IMR-90 (cell line): ENCODE data around the gene ACSL3. TPM values are rescaled to one million over a fixed set of nuclear protein-coding genes. Genes with fewer than 3 reads are reported as not detected.

ENCODE experiments used
- ATAC-seq: fragments of 200-7000 bp; cut with Tn5 transposase; 2 replicates; pipeline ENCODE4 v1.9.1; 2020; ENCODE audit warnings: low read depth, mild to moderate bottlenecking, moderate library complexity
- BruUV-seq: library from RNA; stranded (reverse); fragments of 400-500 nt; replicated peaks from 2 replicates; lab custom pipeline; 2021; lab: Mats Ljungman, UMichigan
- CTCF ChIA-PET: fragments of 300-600 bp; formaldehyde crosslinking; extraction: SDS; loops from one replicate; lab custom pipeline; 2021; ENCODE audit warnings: antibody characterized with exemption; lab: Yijun Ruan, JAX
- POLR2A ChIA-PET: fragments of 300-600 bp; sonication (Branson Sonifier 250); formaldehyde crosslinking; loops from one replicate; lab custom pipeline; 2022; ENCODE audit warnings: antibody characterized with exemption; ENCODE audit not compliant: unreplicated experiment; lab: Charles Lee
- DNase-seq: peaks from one replicate; pipeline ENCODE4 v3.0.0; 2013
- H2AFZ ChIP-seq: replicated peaks from 2 replicates; pipeline ENCODE3; 2013; ENCODE audit warnings: low read length, mild to moderate bottlenecking; ENCODE audit not compliant: poor library complexity
- H2AK5ac ChIP-seq: 2 replicates; pipeline ENCODE4 v1.6.1; 2013; ENCODE audit warnings: low read depth, low read length, inconsistent platforms
- H2AK9ac ChIP-seq: replicated peaks from 2 replicates; pipeline ENCODE3; 2013; ENCODE audit warnings: mild to moderate bottlenecking, low read depth, low read length, moderate library complexity; ENCODE audit not compliant: poor library complexity
- H2BK120ac ChIP-seq: 2 replicates; pipeline ENCODE4 v1.6.1; 2013; ENCODE audit warnings: low read depth, low read length, inconsistent platforms
- H2BK15ac ChIP-seq: 3 replicates; pipeline ENCODE4 v1.6.1; 2013; ENCODE audit warnings: low read depth, low read length, inconsistent platforms
- H2BK20ac ChIP-seq: 2 replicates; pipeline ENCODE4 v1.6.1; 2013; ENCODE audit warnings: low read depth, mild to moderate bottlenecking, inconsistent platforms, low read length, moderate library complexity
- H2BK5ac ChIP-seq: 2 replicates; pipeline ENCODE4 v1.6.1; 2013; ENCODE audit warnings: mild to moderate bottlenecking, low read depth, low read length, inconsistent platforms; ENCODE audit not compliant: poor library complexity, severe bottlenecking
- H3K14ac ChIP-seq: replicated peaks from 2 replicates; pipeline ENCODE4 v1.6.1; 2013; ENCODE audit warnings: low read depth, low read length, inconsistent platforms
- H3K18ac ChIP-seq: 2 replicates; pipeline ENCODE4 v1.6.1; 2013; ENCODE audit warnings: low read depth, low read length, control low read depth
- H3K23ac ChIP-seq: 2 replicates; pipeline ENCODE4 v1.6.1; 2013; ENCODE audit warnings: low read depth, low read length, inconsistent platforms
- H3K27ac ChIP-seq: 2 replicates; pipeline ENCODE4 v1.5.1; 2013; ENCODE audit warnings: mild to moderate bottlenecking, control low read depth, low read length; ENCODE audit not compliant: insufficient read depth
- H3K27me3 ChIP-seq: 2 replicates; pipeline ENCODE4 v1.6.1; 2013; ENCODE audit warnings: low read length; ENCODE audit not compliant: control insufficient read depth, insufficient read depth
- H3K36me3 ChIP-seq: 2 replicates; pipeline ENCODE4 v1.6.1; 2013; ENCODE audit warnings: low read length, mixed read lengths; ENCODE audit not compliant: control insufficient read depth, insufficient read depth
- H3K4ac ChIP-seq: 2 replicates; pipeline ENCODE4 v1.6.1; 2013; ENCODE audit warnings: low read depth, low read length, inconsistent platforms
- H3K4me1 ChIP-seq: 2 replicates; pipeline ENCODE4 v1.6.1; 2013; ENCODE audit warnings: low read length, mixed read lengths; ENCODE audit not compliant: control insufficient read depth, insufficient read depth
- H3K4me2 ChIP-seq: 2 replicates; pipeline ENCODE4 v1.6.1; 2013; ENCODE audit warnings: low read depth, mild to moderate bottlenecking, control low read depth, low read length, moderate library complexity
- H3K4me3 ChIP-seq: 2 replicates; pipeline ENCODE4 v1.5.1; 2013; ENCODE audit warnings: low read depth, mild to moderate bottlenecking, control low read depth, low read length, moderate library complexity; ENCODE audit not compliant: insufficient read depth
- H3K56ac ChIP-seq: 2 replicates; pipeline ENCODE4 v1.6.1; 2013; ENCODE audit warnings: low read length, inconsistent platforms; ENCODE audit not compliant: insufficient read depth; ENCODE audit errors: extremely low read depth
- H3K79me1 ChIP-seq, 2 experiments: 2 replicates each; pipeline ENCODE4 v1.6.1; 2013; ENCODE audit warnings: low read length in 2 of 2, inconsistent platforms in 1 of 2, low read depth in 1 of 2
- H3K9ac ChIP-seq: 2 replicates; pipeline ENCODE4 v1.6.1; 2013; ENCODE audit warnings: low read depth, low read length, control low read depth
- H3K9me1 ChIP-seq: 2 replicates; pipeline ENCODE4 v1.6.1; 2013; ENCODE audit warnings: low read length, inconsistent platforms; ENCODE audit not compliant: insufficient read depth
- H3K9me3 ChIP-seq: 2 replicates; pipeline ENCODE4 v1.6.1; 2013; ENCODE audit warnings: low read length; ENCODE audit not compliant: control insufficient read depth, insufficient read depth
- H4K20me1 ChIP-seq: 2 replicates; pipeline ENCODE4 v1.6.1; 2013; ENCODE audit warnings: low read length, inconsistent platforms; ENCODE audit not compliant: insufficient read depth
- H4K5ac ChIP-seq: 2 replicates; pipeline ENCODE4 v1.6.1; 2013; ENCODE audit warnings: mild to moderate bottlenecking, low read depth, low read length, control low read depth
- H4K8ac ChIP-seq, 2 experiments: 2 replicates each; pipeline ENCODE4 v1.6.1; 2013; ENCODE audit warnings: low read depth in 2 of 2, low read length in 2 of 2, control low read depth in 1 of 2, inconsistent platforms in 1 of 2
- H4K91ac ChIP-seq: 2 replicates; pipeline ENCODE4 v1.6.1; 2013; ENCODE audit warnings: low read depth, low read length, inconsistent platforms; ENCODE audit not compliant: insufficient read depth
- BHLHE40 ChIP-seq: fragments of 150-350 bp; IDR thresholded peaks from 2 replicates; pipeline ENCODE4 v1.6.1; 2016; ENCODE audit warnings: mild to moderate bottlenecking, low read depth, low read length
- CEBPB ChIP-seq: IDR thresholded peaks from 2 replicates; pipeline ENCODE4 v1.6.1; 2012; ENCODE audit warnings: low read depth, low read length, improper control_type of control experiment
- CHD1 ChIP-seq: IDR thresholded peaks from 2 replicates; pipeline ENCODE4 v1.6.1; 2012; ENCODE audit warnings: low read depth, low read length, improper control_type of control experiment
- CTCF ChIP-seq: conservative IDR thresholded peaks from 2 replicates; pipeline ENCODE4 v1.5.1; 2012; ENCODE audit warnings: mild to moderate bottlenecking, low read depth, low read length, improper control_type of control experiment
- ELK1 ChIP-seq: fragments of 150-350 bp; IDR thresholded peaks from 2 replicates; pipeline ENCODE4 v1.6.1; 2016; ENCODE audit warnings: low read depth, mild to moderate bottlenecking, low read length, moderate library complexity, borderline replicate concordance
- FOS ChIP-seq: fragments of 150-350 bp; IDR thresholded peaks from 2 replicates; pipeline ENCODE4 v1.6.1; 2016; ENCODE audit warnings: low read depth, low read length
- MAFK ChIP-seq: IDR thresholded peaks from 2 replicates; pipeline ENCODE4 v1.6.1; 2012; ENCODE audit warnings: low read depth, low read length, improper control_type of control experiment
- MAZ ChIP-seq: IDR thresholded peaks from 2 replicates; pipeline ENCODE4 v1.6.1; 2012; ENCODE audit warnings: low read depth, mild to moderate bottlenecking, low read length, improper control_type of control experiment, moderate library complexity, borderline replicate concordance
- MXI1 ChIP-seq: IDR thresholded peaks from 2 replicates; pipeline ENCODE4 v1.6.1; 2012; ENCODE audit warnings: low read depth, mild to moderate bottlenecking, low read length, moderate library complexity, borderline replicate concordance
- NFE2L2 ChIP-seq: fragments of 150-350 bp; IDR thresholded peaks from 2 replicates; pipeline ENCODE4 v1.6.1; 2016; ENCODE audit warnings: low read depth, mild to moderate bottlenecking, low read length
- POLR2A ChIP-seq: IDR thresholded peaks from 2 replicates; pipeline ENCODE4 v1.6.1; 2012; ENCODE audit warnings: mild to moderate bottlenecking, low read depth, low read length
- RAD21 ChIP-seq: IDR thresholded peaks from 2 replicates; pipeline ENCODE4 v1.6.1; 2012; ENCODE audit warnings: low read length, improper control_type of control experiment
- RCOR1 ChIP-seq: IDR thresholded peaks from 2 replicates; pipeline ENCODE4 v1.6.1; 2012; ENCODE audit warnings: mild to moderate bottlenecking, low read length, improper control_type of control experiment; ENCODE audit not compliant: insufficient replicate concordance
- RFX5 ChIP-seq: IDR thresholded peaks from 2 replicates; pipeline ENCODE4 v1.8.0; 2012; ENCODE audit warnings: low read depth, mild to moderate bottlenecking, low read length, moderate library complexity
- SMC3 ChIP-seq: fragments of 150-350 bp; IDR thresholded peaks from 2 replicates; pipeline ENCODE4 v1.6.1; 2016; ENCODE audit warnings: low read depth, mild to moderate bottlenecking, antibody characterized with exemption, low read length, moderate library complexity
- USF2 ChIP-seq: fragments of 150-350 bp; IDR thresholded peaks from 2 replicates; pipeline ENCODE4 v1.6.1; 2017; ENCODE audit warnings: mild to moderate bottlenecking, antibody characterized with exemption, low read length, low read depth
- WGBS, 2 experiments: methylation state at CpG; one replicate each; pipeline versions ENCODE4 v1.1.5 to v1.1.7; 2013; ENCODE audit warnings: missing lambda C conversion rate in 2 of 2; ENCODE audit not compliant: insufficient read length in 1 of 2; ENCODE audit errors: extremely low coverage in 2 of 2; 5-methylcytosine and 5-hydroxymethylcytosine counted together
- dilution Hi-C: fragments of 300-500 bp; cut with HindIII; formaldehyde crosslinking; loops from one replicate; pipeline ENCODE4 v1.14.3; 2018; ENCODE audit warnings: low sequenced_read_pairs; ENCODE audit not compliant: unreplicated experiment
- in situ Hi-C: fragments of 300-500 bp; cut with MboI; formaldehyde crosslinking; loops from 3 replicates; pipeline ENCODE4 v1.14.3; 2019; ENCODE audit warnings: low sequenced_read_pairs, inconsistent platforms, mixed read lengths
- intact Hi-C: fragments of 100-400 bp; cut with micrococcal nuclease; formaldehyde crosslinking; loops from 2 replicates; pipeline ENCODE4 v1.10.0; 2022
- polyA plus RNA-seq, 3 experiments: library from polyadenylated mRNA; depleted of rRNA; stranded (reverse); fragments of >200 nt; gene quantifications; 2 replicates each; pipeline ENCODE4 v1.2.3, GENCODE V29; 2012; ENCODE audit warnings: low replicate concordance in 1 of 3
- total RNA-seq: library from RNA; depleted of rRNA; stranded (reverse); fragments of >200 nt; gene quantifications from 2 replicates; pipeline ENCODE4 v1.2.3, GENCODE V29; 2012

ACSL3 gene
- total and polyA plus RNA-seq, 2 of the 4 experiments (the other 2 are of a cell fraction), result 31.0 to 84.2 TPM

- H2AK9ac ChIP-seq, result no peak overlapping the region
- H4K5ac ChIP-seq, result no peak overlapping the region
- no peak overlapping the region for H3K23ac ChIP-seq
- no CpG with 5 or more reads among the region's 6 CpGs for WGBS, 2 experiments
- peaks cover 13% of the 10 kb centered on the region for H3K4me1 ChIP-seq
- no peak overlapping the region for H2BK20ac ChIP-seq
- no peak overlapping the region for H3K14ac ChIP-seq
- dilution Hi-C loops, result no loop called here
- H2BK120ac ChIP-seq, result no peak overlapping the region
- H2AFZ ChIP-seq, result no peak overlapping the region
- no peak overlapping the region for H3K18ac ChIP-seq
- ChIA-PET CTCF (no interaction called here), POLR2A (no interaction called here)
- no peak overlapping the region for H3K56ac ChIP-seq
- H3K9me3 ChIP-seq, result no peaks in the 10 kb centered on the region
- no peak overlapping the region for H3K27ac ChIP-seq
- no peak overlapping the region for H3K4me2 ChIP-seq
- H4K91ac ChIP-seq, result no peak overlapping the region
- peaks cover 18 to 73% of the 10 kb centered on the region in 2 experiments for H3K79me1 ChIP-seq
- TF ChIP-seq NFE2L2 (no peak), FOS (no peak), MAZ (no peak), USF2 (no peak), MXI1 (no peak), BHLHE40 (no peak), CHD1 (no peak), RCOR1 (no peak), MAFK (no peak), CTCF (no peak), CEBPB (no peak), RFX5 (no peak), ELK1 (no peak), POLR2A (no peak), SMC3 (no peak), RAD21 (no peak)
- intact Hi-C loops, result no loop called here
- peaks cover 8% of the 10 kb centered on the region for H3K9me1 ChIP-seq
- DNase-seq (no peak), ATAC-seq (no peak)
- H2AK5ac ChIP-seq, result no peak overlapping the region
- no peak overlapping the region for H3K4ac ChIP-seq
- in situ Hi-C loops, result no loop called here
- no peak overlapping the region for H3K4me3 ChIP-seq
- H4K20me1 ChIP-seq, result peaks cover 75% of the 10 kb centered on the region
- H3K9ac ChIP-seq, result no peak overlapping the region
- H2BK15ac ChIP-seq, result no peak overlapping the region
- H3K27me3 ChIP-seq, result no peaks in the 10 kb centered on the region
- no peaks in the 10 kb centered on the region for H3K36me3 ChIP-seq
- BruUV-seq, result no TSS peak
- no peak overlapping the region for H4K8ac ChIP-seq
- no peak overlapping the region for H2BK5ac ChIP-seq
Measured at GRCh38 chr2:222882484-222882928, 21.7 kb downstream of the ACSL3 start.
